ENCODE results near the gene KIAA0319L. TPM values are rescaled to one million over a fixed set of nuclear protein-coding genes. Genes with fewer than 3 reads are reported as not detected.
"Not testable (repeated sequence)": the region's sequence is repeated elsewhere in the genome, so short reads cannot be mapped to it uniquely, and the experiment has no call there.

The KIAA0319L gene
- total RNA-seq, 1 donor from 2014 or later, result 44.9 TPM

GRCh38 chr1:35585281-35585680 is 28.1 kb upstream of the KIAA0319L start:
- no peaks in the 10 kb centered on the region for H3K36me3 Mint-ChIP-seq (ENCODE audit: unreplicated experiment)
- H3K4me3 Mint-ChIP-seq (ENCODE audit: unreplicated experiment), result no peak overlapping the region
- no peak for TF ChIP-seq CTCF (IDR thresholded peaks at IDR 0.05)
- H3K4me1 Mint-ChIP-seq (ENCODE audit: unreplicated experiment), result no peaks in the 10 kb centered on the region
- H3K9me3 Mint-ChIP-seq (ENCODE audit: unreplicated experiment), result no peaks in the 10 kb centered on the region
- no peaks in the 10 kb centered on the region for H3K27me3 Mint-ChIP-seq (ENCODE audit: unreplicated experiment)
- DNase-seq (ENCODE audit: extremely low spot score, unreplicated experiment), result no peak
- no peak overlapping the region for H3K27ac Mint-ChIP-seq (ENCODE audit: unreplicated experiment)

- DNase-seq (ENCODE audit: extremely low spot score, unreplicated experiment); H3K9me3 Mint-ChIP-seq (ENCODE audit: unreplicated experiment); H3K4me3 Mint-ChIP-seq (ENCODE audit: unreplicated experiment); H3K27me3 Mint-ChIP-seq (ENCODE audit: unreplicated experiment); H3K27ac Mint-ChIP-seq (ENCODE audit: unreplicated experiment); H3K4me1 Mint-ChIP-seq (ENCODE audit: unreplicated experiment); H3K36me3 Mint-ChIP-seq (ENCODE audit: unreplicated experiment): not testable (repeated sequence)
Measured at GRCh38 chr1:35581621-35582020, 24.4 kb upstream of the KIAA0319L start.

- TF ChIP-seq CTCF (IDR thresholded peaks at IDR 0.05), result no peak
- H3K4me1 Mint-ChIP-seq (ENCODE audit: unreplicated experiment), result peaks cover 3% of the 10 kb centered on the region
- no peak for DNase-seq (ENCODE audit: extremely low spot score, unreplicated experiment)
- H3K27ac Mint-ChIP-seq (ENCODE audit: unreplicated experiment), result no peak overlapping the region
- H3K9me3 Mint-ChIP-seq (ENCODE audit: unreplicated experiment), result no peaks in the 10 kb centered on the region
- H3K36me3 Mint-ChIP-seq (ENCODE audit: unreplicated experiment), result no peaks in the 10 kb centered on the region
- H3K4me3 Mint-ChIP-seq (ENCODE audit: unreplicated experiment), result no peak overlapping the region
- peaks cover 5% of the 10 kb centered on the region for H3K27me3 Mint-ChIP-seq (ENCODE audit: unreplicated experiment)
Measured at GRCh38 chr1:35580949-35581388, 23.8 kb upstream of the KIAA0319L start.

- DNase-seq (ENCODE audit: extremely low spot score, unreplicated experiment), result no peak
- TF ChIP-seq CTCF (IDR thresholded peaks at IDR 0.05), result no peak
- H3K36me3 Mint-ChIP-seq (ENCODE audit: unreplicated experiment), result no peaks in the 10 kb centered on the region
- H3K9me3 Mint-ChIP-seq (ENCODE audit: unreplicated experiment), result no peaks in the 10 kb centered on the region
- H3K27ac Mint-ChIP-seq (ENCODE audit: unreplicated experiment), result no peak overlapping the region
- H3K4me3 Mint-ChIP-seq (ENCODE audit: unreplicated experiment), result no peak overlapping the region
- H3K27me3 Mint-ChIP-seq (ENCODE audit: unreplicated experiment), result peaks cover 5% of the 10 kb centered on the region
- H3K4me1 Mint-ChIP-seq (ENCODE audit: unreplicated experiment), result peaks cover 10% of the 10 kb centered on the region
Measured at GRCh38 chr1:35577071-35577998, 20.1 kb upstream of the KIAA0319L start.

GRCh38 chr1:35576766-35577070 is 19.5 kb upstream of the KIAA0319L start:
- not testable (repeated sequence) for H3K4me3 Mint-ChIP-seq (ENCODE audit: unreplicated experiment); H3K27ac Mint-ChIP-seq (ENCODE audit: unreplicated experiment); H3K36me3 Mint-ChIP-seq (ENCODE audit: unreplicated experiment); DNase-seq (ENCODE audit: extremely low spot score, unreplicated experiment); H3K9me3 Mint-ChIP-seq (ENCODE audit: unreplicated experiment); H3K27me3 Mint-ChIP-seq (ENCODE audit: unreplicated experiment)
- H3K4me1 Mint-ChIP-seq (ENCODE audit: unreplicated experiment), result peaks cover 11% of the 10 kb centered on the region

GRCh38 chr1:35576061-35576765 is 19.0 kb upstream of the KIAA0319L start:
- Mint-ChIP-seq H3K4me3 (ENCODE audit: unreplicated experiment) (no peak overlapping the region), H3K9me3 (ENCODE audit: unreplicated experiment) (no peaks in the 10 kb centered on the region), H3K27me3 (ENCODE audit: unreplicated experiment) (peaks cover 11% of the 10 kb centered on the region), H3K36me3 (ENCODE audit: unreplicated experiment) (no peaks in the 10 kb centered on the region), H3K27ac (ENCODE audit: unreplicated experiment) (no peak overlapping the region), H3K4me1 (ENCODE audit: unreplicated experiment) (peaks cover 11% of the 10 kb centered on the region)
- no peak for TF ChIP-seq CTCF (IDR thresholded peaks at IDR 0.05)
- DNase-seq (ENCODE audit: extremely low spot score, unreplicated experiment), result no peak

Measured in osteocyte (in vitro differentiated cells).